ENCODE data around the gene RNMT.
A peak's percentile ranks its signal among the peaks of the same experiment; 100 is the strongest.
"Not testable (repeated sequence)": the region's sequence is repeated elsewhere in the genome, so short reads cannot be mapped to it uniquely, and the experiment has no call there.

The RNMT gene

DNA sequence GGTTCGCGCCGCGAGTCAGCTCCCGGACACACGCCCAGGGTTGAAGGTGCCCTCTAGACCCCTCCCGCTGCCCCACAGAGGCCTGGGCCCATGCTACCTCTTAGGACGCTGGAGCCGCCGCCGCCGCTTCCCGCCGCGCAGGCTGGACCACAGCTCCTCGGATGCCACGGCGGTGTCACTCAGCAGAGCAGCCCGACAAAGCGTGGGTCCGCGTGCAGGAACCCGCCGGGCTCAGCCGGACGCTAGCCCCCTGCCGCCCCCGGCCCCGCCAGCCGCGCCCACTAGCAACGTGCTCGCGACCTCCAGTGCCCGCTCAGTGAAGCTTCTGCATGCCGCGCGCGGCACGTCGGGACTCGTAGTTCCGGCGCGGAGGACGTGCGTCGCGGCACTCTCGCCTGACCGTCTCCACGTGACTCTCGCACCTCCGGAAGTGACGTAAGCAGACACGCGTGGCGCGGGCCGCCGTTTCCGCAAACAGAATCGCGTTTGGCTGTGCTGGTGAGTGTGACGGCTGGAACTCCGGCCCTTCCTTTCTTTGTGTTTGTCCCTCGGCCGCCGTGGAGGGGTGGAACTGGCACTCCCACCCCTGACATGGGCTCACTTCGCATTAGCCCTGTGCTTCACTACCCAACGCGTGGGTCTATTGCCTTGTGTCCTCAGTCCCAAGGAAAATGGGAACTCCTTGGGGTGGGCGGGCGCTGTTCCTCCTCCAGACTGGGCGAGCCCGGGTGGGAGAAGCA is at the start of gene RNMT, which contains the start of gene FAM210A:
Gene RNMT (plus strand): TSS at position 442 of the 740 bp plus-strand sequence. CDS start 4,845 bp downstream, outside the sequence.
Gene FAM210A (minus strand): TSS at position 327 of the 740 bp plus-strand sequence. CDS start 44,481 bp downstream, outside the sequence.
- DNase-seq (ENCODE audit: low spot score in 2 of 2), result peak; percentile 90
- Mint-ChIP-seq H3K4me3 (peak within 1 kb of the TSS; percentile 88), H3K36me3 (peaks cover 4% of the 10 kb centered on the region), H3K9me3 (no peaks in the 10 kb centered on the region), H3K27me3 (no peaks in the 10 kb centered on the region), H3K4me1 (peaks cover 22% of the 10 kb centered on the region), H3K27ac (peak within 1 kb of the TSS; percentile 99)
- peak; percentile 94 for ATAC-seq (ENCODE audit: low read depth)

DNA sequence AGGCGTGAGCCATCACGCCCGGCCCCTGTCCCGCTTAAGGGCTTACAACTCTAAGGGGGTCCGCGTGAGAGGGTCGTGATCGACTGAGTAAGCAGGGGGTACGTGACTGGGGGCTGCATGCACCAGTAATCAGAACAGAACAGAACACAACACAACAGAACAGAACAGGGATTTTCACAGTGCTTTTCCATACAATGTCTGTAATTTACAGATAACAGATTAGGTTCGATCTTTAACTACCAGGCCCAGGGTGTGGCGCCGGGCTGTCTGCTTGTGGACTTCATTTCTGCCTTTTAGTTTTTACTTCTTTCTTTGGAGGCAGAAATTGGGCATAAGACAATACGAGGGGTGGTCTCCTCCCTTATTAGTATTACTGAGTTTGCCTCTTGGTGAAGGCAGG is 49.1 kb upstream of the RNMT start:
- H3K4me1 Mint-ChIP-seq; H3K36me3 Mint-ChIP-seq; DNase-seq (ENCODE audit: low spot score in 2 of 2); H3K4me3 Mint-ChIP-seq; H3K9me3 Mint-ChIP-seq; H3K27me3 Mint-ChIP-seq; ATAC-seq (ENCODE audit: low read depth); H3K27ac Mint-ChIP-seq: not testable (repeated sequence)

DNA sequence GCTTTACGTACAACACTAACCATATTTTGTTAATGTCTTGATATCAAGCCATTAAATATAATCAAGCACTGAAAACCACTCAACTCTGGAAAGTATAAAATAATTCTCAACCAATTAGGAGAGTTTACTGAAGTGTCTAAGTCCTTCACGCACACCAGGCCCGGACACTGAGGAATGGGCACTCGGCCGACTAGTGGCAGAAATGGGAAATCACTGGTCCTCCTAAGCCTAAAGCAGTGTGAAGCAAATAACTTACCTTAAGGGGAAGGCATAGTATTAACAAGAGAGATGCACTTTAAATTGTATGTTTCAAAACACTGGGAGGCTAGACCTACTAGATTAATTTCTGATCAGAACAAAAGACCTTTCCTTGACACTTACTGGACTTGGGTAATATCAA is 45.9 kb upstream of the RNMT start:
- Mint-ChIP-seq H3K9me3 (no peaks in the 10 kb centered on the region), H3K27me3 (no peaks in the 10 kb centered on the region), H3K27ac (no peak overlapping the region), H3K4me3 (no peak overlapping the region), H3K4me1 (peaks cover 6% of the 10 kb centered on the region), H3K36me3 (peaks cover 2% of the 10 kb centered on the region)
- DNase-seq (ENCODE audit: low spot score in 2 of 2) (no peak), ATAC-seq (ENCODE audit: low read depth) (peak; percentile 27)

DNA sequence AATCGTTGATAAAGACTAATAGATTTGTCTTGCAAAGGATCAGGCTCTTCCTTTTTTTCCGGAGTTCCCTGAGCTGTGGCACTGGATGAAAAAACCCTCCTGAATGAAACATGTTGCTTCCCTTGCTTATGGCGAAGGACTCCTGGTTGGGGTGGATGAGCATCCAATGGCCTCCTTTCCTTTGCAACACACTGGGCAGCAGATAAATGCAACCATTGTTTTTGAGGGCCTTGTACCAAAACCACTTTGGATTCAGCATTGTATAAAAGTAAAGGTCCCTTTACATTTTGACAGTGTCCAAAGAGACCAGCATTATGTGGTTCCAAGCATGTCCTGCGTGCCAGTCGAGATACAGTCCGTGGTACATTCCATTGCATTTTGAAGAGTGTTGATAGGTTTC is 44.8 kb upstream of the RNMT start:
- Mint-ChIP-seq H3K27me3 (no peaks in the 10 kb centered on the region), H3K4me3 (no peak overlapping the region), H3K27ac (no peak overlapping the region), H3K9me3 (no peaks in the 10 kb centered on the region), H3K36me3 (peaks cover 2% of the 10 kb centered on the region), H3K4me1 (peaks cover 8% of the 10 kb centered on the region)
- DNase-seq (ENCODE audit: low spot score in 2 of 2) (no peak), ATAC-seq (ENCODE audit: low read depth) (no peak)

DNA sequence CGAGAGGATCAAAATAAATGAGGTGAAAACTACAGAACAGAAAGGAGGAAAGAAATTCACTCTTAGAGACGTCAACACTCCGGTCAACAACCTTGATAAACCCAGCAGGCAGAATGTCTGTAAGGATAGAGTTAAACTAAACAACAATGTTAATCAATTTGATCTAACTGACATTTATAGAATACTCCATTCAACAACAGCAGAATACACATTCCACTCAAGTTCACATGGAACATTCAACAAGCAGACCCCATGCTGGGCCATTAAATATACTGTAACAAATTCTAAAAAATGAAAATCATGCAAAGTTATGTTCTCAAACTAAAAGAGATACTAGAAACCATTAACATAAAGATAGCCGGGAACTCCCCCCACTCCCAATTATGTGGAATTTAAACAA is 41.9 kb upstream of the RNMT start:
- Mint-ChIP-seq H3K9me3 (no peaks in the 10 kb centered on the region), H3K27me3 (no peaks in the 10 kb centered on the region), H3K27ac (no peak overlapping the region), H3K36me3 (peaks cover 11% of the 10 kb centered on the region), H3K4me1 (peaks cover 19% of the 10 kb centered on the region), H3K4me3 (no peak overlapping the region)
- ATAC-seq (ENCODE audit: low read depth), result no peak
- no peak for DNase-seq (ENCODE audit: low spot score in 2 of 2)

DNA sequence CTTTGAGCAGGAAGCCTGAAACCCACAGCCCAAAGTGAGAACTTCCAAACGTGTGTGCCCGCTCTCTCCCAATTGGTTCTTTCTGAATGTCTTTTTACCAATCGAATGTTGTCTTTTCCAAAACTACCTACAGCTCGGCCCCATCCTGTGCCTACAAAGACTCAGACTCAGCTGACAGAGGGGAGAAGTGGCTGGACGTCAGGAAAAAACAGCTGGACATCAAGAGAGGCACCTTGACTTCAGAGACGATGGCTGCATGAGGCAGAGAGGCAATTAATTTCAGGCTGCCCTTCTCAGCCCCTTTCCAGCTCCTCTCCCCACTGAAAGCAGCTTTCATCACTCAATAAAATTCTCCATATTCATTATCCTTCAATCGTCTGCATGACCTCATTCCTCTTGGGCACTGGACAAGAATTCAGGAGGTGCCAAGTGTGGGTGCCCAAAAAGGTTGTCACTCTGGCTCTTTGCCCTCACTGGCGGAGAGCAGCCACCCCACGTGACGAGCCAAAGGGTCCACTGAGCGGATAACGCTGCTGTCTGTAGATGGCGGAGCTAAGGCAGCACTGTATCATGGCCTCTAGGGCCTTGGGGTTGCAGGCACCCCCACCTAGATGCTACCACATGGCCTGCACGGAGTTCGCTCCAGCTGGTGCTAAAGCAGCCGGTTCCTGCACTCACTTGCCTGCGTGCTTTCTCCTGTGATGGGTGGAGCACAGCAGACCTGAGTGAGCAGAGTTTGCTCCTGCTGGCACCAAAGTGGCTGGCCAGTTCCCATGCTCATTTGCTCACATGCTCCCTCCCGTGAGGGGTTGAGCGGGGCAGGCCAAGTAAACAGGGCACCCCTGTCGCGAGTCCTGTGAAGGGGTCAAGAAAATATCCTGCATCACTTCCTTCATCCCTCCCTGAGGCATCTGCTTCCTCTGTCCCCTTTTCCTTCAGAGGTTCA is 38.0 kb upstream of the RNMT start:
- Mint-ChIP-seq H3K4me3 (no peak overlapping the region), H3K27ac (no peak overlapping the region), H3K9me3 (peaks cover 11% of the 10 kb centered on the region), H3K36me3 (peaks cover 17% of the 10 kb centered on the region), H3K27me3 (no peaks in the 10 kb centered on the region), H3K4me1 (peaks cover 34% of the 10 kb centered on the region)
- no peak for DNase-seq (ENCODE audit: low spot score in 2 of 2)
- ATAC-seq (ENCODE audit: low read depth), result no peak

DNA sequence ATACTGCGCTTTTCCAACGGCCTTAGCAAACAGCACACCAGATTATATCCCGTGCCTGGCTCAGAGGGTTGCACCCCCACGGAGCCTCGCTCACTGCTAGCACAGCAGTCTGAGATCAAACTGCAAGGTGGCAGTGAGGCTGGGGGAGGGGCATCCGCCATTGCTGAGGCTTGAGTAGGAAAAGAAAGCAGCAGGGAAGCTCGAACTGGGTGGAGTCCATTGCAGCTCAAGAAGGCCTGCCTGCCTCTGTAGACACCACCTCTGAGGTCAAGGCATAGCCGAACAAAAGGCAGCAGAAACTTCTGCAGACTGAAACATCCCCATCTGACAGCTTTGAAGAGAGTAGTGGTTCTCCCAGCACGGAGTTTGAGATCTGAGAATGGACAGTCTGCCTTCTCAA is 36.4 kb upstream of the RNMT start:
- H3K4me1 Mint-ChIP-seq, result peaks cover 37% of the 10 kb centered on the region
- ATAC-seq (ENCODE audit: low read depth); DNase-seq (ENCODE audit: low spot score in 2 of 2); H3K27ac Mint-ChIP-seq; H3K4me3 Mint-ChIP-seq; H3K27me3 Mint-ChIP-seq: not testable (repeated sequence)
- H3K9me3 Mint-ChIP-seq, result peaks cover 11% of the 10 kb centered on the region
- H3K36me3 Mint-ChIP-seq, result peaks cover 16% of the 10 kb centered on the region

DNA sequence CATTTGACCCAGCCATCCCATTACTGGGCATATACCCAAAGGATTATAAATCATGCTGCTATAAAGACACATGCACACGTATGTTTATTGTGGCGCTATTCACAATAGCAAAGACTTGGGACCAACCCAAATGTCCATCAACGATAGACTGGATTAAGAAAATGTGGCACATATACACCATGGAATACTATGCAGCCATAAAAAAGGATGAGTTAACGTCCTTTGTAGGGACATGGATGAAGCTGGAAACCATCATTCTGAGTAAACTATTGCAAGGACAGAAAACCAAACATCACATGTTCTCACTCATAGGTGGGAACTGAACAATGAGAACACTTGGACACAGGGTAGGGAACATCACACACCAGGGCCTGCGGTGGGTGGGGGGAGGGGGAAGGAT is 31.1 kb upstream of the RNMT start:
- Mint-ChIP-seq H3K9me3 (peaks cover 11% of the 10 kb centered on the region), H3K4me1 (peaks cover 31% of the 10 kb centered on the region), H3K36me3 (peaks cover 13% of the 10 kb centered on the region)
- not testable (repeated sequence) for DNase-seq (ENCODE audit: low spot score in 2 of 2); H3K27ac Mint-ChIP-seq; H3K4me3 Mint-ChIP-seq; H3K27me3 Mint-ChIP-seq; ATAC-seq (ENCODE audit: low read depth)

DNA sequence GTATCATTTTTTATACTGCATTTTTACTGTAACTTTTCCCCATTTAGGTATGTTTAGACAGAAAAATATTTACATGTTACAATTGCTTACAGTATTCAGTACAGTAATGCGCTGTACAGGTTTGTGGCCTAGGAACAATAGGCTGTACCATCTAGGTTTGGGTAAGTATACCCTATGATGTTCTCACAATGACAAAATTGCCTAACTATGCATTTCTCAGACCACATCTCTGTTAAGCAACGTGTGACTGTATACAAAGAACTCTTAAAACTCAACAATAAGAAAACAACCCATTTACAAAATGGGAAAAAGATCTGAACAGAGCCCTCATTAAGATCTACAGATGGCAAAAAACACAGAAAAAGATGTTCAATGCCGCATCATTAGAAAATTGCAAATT is 29.5 kb upstream of the RNMT start:
- DNase-seq (ENCODE audit: low spot score in 2 of 2) (no peak), ATAC-seq (ENCODE audit: low read depth) (no peak)
- Mint-ChIP-seq H3K27me3 (no peaks in the 10 kb centered on the region), H3K36me3 (peaks cover 7% of the 10 kb centered on the region), H3K4me3 (no peak overlapping the region), H3K4me1 (peaks cover 27% of the 10 kb centered on the region), H3K9me3 (peaks cover 4% of the 10 kb centered on the region), H3K27ac (no peak overlapping the region)

DNA sequence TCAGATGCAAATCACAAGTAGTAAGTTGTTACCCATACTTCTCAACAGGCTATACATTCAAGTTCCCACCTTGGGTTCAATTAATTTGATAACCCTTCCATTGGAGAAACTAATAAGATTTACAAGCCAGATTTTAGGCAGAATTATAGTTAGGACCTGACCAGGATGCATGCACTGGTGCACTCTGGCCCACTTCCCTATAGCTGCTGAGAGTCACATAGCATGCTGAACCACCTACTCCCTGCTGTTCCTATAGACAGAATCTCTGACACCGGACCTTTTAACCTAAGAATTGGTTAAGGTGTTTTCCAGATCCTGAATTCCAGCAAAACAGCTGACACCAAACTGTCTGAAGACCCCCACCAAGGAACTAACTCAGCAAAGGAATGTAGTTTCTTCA is 26.3 kb upstream of the RNMT start:
- no peak for DNase-seq (ENCODE audit: low spot score in 2 of 2)
- Mint-ChIP-seq H3K27me3 (no peaks in the 10 kb centered on the region), H3K36me3 (peaks cover 14% of the 10 kb centered on the region), H3K27ac (no peak overlapping the region), H3K4me3 (no peak overlapping the region), H3K9me3 (peaks cover 3% of the 10 kb centered on the region), H3K4me1 (peaks cover 13% of the 10 kb centered on the region)
- peak; percentile 83 for ATAC-seq (ENCODE audit: low read depth)

DNA sequence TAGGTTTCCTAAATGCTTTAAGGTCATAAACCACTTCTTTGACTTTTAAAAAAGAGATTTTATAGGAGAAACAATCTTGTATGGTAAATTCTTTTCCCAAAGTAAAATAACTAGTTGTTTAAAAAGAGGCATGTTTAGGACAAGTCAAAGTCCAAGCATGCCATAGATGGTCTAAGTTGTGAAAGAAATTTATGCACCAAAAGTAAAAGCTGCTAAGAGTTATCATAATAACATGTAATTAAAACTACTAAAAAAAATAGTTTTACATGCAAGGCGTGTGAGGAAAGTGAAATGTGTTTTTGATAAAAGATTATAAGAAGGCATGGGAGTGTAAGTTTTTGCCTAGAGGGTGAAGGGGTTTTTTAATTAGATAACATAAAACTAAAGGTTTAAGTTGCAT is 22.6 kb upstream of the RNMT start:
- Mint-ChIP-seq H3K27me3 (no peaks in the 10 kb centered on the region), H3K36me3 (peaks cover 17% of the 10 kb centered on the region), H3K4me1 (peaks cover 13% of the 10 kb centered on the region), H3K4me3 (no peak overlapping the region), H3K27ac (no peak overlapping the region), H3K9me3 (peaks cover 3% of the 10 kb centered on the region)
- ATAC-seq (ENCODE audit: low read depth), result no peak
- no peak for DNase-seq (ENCODE audit: low spot score in 2 of 2)

DNA sequence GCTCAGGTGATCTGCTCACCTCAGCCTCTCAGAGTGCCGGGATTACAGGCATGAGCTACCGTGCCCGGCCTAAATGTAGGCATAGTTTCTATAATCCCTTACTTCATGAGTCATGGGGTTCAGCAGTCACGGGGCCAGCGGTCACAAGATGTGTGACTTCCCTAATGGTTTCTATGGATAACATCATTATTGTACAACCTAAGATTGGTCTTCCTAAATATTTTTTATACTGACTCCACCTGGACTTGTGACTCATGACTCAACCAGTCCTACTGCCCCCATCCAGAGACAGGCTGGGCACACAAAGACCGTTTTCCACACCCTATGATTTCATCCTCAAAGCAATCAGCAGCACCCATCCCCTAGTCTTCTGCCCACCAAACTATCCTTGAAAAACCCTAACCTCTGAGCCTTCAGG is 16.1 kb upstream of the RNMT start:
- ATAC-seq (ENCODE audit: low read depth) (no peak), DNase-seq (ENCODE audit: low spot score in 2 of 2) (no peak)
- no peaks in the 10 kb centered on the region for H3K27me3 Mint-ChIP-seq
- no peak overlapping the region for H3K27ac Mint-ChIP-seq
- H3K9me3 Mint-ChIP-seq, result no peaks in the 10 kb centered on the region
- H3K4me3 Mint-ChIP-seq, result no peak overlapping the region
- H3K4me1 Mint-ChIP-seq, result peaks cover 26% of the 10 kb centered on the region
- H3K36me3 Mint-ChIP-seq, result peaks cover 15% of the 10 kb centered on the region

DNA sequence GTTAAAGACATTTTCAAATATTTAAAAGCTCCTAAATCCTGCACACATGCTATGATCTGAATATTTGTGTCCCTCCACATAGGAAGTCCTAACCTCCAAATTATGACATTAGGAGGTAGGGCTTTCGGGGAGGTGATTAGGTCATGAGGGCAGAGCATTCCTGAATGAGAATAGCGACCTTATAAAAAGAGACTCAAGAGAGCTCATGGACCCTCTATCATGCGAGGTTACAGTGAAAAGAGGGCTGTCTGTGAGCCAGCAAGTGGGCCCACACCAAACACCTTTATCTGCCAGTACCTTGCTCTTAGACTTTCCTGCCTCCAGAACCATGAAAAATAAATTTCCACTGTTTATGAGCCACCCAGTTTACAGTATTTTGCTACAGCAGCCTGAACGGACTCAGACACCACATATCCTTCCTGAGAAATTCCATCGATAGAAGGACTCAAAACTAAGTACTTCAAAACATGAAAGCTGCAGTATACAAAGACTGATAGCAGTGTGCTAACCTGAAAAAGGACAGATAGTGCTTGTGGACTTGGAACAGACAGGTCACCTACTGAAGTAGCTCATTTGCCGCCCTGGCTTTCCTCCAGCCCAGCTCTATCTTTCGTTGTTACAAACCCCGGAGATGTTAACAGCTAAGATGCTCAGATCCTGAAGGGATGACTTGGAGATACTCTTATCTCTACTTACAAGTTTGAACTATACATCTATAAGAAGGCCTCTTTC is 13.9 kb upstream of the RNMT start:
- ATAC-seq (ENCODE audit: low read depth), result no peak

More for the DNA sequence above, 13.9 kb upstream of the RNMT start:
- Mint-ChIP-seq H3K36me3 (peaks cover 13% of the 10 kb centered on the region), H3K4me3 (no peak overlapping the region), H3K27me3 (no peaks in the 10 kb centered on the region), H3K4me1 (peaks cover 26% of the 10 kb centered on the region), H3K27ac (peak overlapping the region; percentile 36), H3K9me3 (no peaks in the 10 kb centered on the region)
- DNase-seq (ENCODE audit: low spot score in 2 of 2), result no peak

All from memory B cell (primary cell).